Progenitor cell of endocrine pancreas (in vitro differentiated cells): ENCODE measurements around the gene GRIA2. TPM values are rescaled to one million over a fixed set of nuclear protein-coding genes. Genes with fewer than 3 reads are reported as not detected.

Experiments used
- DNase-seq: peaks from one replicate; pipeline ENCODE4 v3.0.0; 2021; ENCODE audit warnings: low spot score; ENCODE audit not compliant: unreplicated experiment
- H3K27ac Mint-ChIP-seq: 2 replicates; pipeline ENCODE4 v1.8.0; 2021; ENCODE audit warnings: mild to moderate bottlenecking, moderate library complexity, mixed read lengths
- H3K27me3 Mint-ChIP-seq: 2 replicates; pipeline ENCODE4 v1.8.0; 2021; ENCODE audit warnings: mixed read lengths
- H3K36me3 Mint-ChIP-seq: 2 replicates; pipeline ENCODE4 v1.8.0; 2022; ENCODE audit warnings: mixed read lengths; ENCODE audit not compliant: insufficient read depth
- H3K4me1 Mint-ChIP-seq: 2 replicates; pipeline ENCODE4 v1.8.0; 2021; ENCODE audit warnings: low read depth, mixed read lengths
- H3K4me3 Mint-ChIP-seq: 2 replicates; pipeline ENCODE4 v1.8.0; 2021; ENCODE audit warnings: low read depth, mild to moderate bottlenecking, moderate library complexity, mixed read lengths
- H3K9me3 Mint-ChIP-seq: 2 replicates; pipeline ENCODE4 v1.8.0; 2021; ENCODE audit warnings: low read depth, mixed read lengths
- total RNA-seq: library from RNA; stranded (reverse); gene quantifications from 2 replicates; pipeline ENCODE4 v1.2.1, GENCODE V29; 2021
- TF ChIP-seq, protein P1 (sequence below): fragments of 200-600 bp; sonication (generic); IDR thresholded peaks from one replicate; pipeline ENCODE4 v1.5.0; 2021; ENCODE audit warnings: antibody characterized with exemption, mild to moderate bottlenecking; ENCODE audit not compliant: unreplicated experiment

Gene GRIA2
- total RNA-seq, 1 donor from 2014 or later: 2.5 TPM

GRCh38 chr4:157357887-157358286 is 137.4 kb downstream of the GRIA2 start:
- H3K4me3 Mint-ChIP-seq: no peak overlapping the region
- H3K9me3 Mint-ChIP-seq: no peaks in the 10 kb centered on the region
- TF ChIP-seq, protein P1, sequence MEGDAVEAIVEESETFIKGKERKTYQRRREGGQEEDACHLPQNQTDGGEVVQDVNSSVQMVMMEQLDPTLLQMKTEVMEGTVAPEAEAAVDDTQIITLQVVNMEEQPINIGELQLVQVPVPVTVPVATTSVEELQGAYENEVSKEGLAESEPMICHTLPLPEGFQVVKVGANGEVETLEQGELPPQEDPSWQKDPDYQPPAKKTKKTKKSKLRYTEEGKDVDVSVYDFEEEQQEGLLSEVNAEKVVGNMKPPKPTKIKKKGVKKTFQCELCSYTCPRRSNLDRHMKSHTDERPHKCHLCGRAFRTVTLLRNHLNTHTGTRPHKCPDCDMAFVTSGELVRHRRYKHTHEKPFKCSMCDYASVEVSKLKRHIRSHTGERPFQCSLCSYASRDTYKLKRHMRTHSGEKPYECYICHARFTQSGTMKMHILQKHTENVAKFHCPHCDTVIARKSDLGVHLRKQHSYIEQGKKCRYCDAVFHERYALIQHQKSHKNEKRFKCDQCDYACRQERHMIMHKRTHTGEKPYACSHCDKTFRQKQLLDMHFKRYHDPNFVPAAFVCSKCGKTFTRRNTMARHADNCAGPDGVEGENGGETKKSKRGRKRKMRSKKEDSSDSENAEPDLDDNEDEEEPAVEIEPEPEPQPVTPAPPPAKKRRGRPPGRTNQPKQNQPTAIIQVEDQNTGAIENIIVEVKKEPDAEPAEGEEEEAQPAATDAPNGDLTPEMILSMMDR: no peak
- no peaks in the 10 kb centered on the region for H3K27me3 Mint-ChIP-seq
- DNase-seq: no peak
- peaks cover 1% of the 10 kb centered on the region for H3K4me1 Mint-ChIP-seq
- H3K36me3 Mint-ChIP-seq: no peaks in the 10 kb centered on the region
- no peak overlapping the region for H3K27ac Mint-ChIP-seq

DNA sequence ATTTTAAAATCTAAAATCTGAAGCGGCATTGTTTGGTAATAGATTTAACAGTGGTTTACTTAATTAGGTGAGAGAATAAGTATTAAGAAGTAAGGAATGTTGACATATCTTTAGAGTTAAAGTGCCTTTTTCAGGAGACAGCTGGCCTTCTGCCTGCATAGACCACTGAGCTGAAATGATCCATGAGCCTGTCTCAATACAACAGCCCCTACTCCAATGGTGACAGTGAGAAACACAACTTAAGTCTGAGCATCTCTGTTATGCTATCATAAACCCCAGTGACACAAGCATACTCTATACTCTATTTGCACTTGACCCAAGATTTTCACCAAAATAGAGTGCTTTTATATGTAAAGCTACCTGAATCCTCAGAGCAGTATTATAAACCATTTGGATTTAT is 137.9 kb downstream of the GRIA2 start:
- no peak overlapping the region for H3K4me3 Mint-ChIP-seq
- H3K9me3 Mint-ChIP-seq: no peaks in the 10 kb centered on the region
- no peaks in the 10 kb centered on the region for H3K36me3 Mint-ChIP-seq
- peaks cover 3% of the 10 kb centered on the region for H3K4me1 Mint-ChIP-seq
- no peaks in the 10 kb centered on the region for H3K27me3 Mint-ChIP-seq
- H3K27ac Mint-ChIP-seq: no peak overlapping the region
- DNase-seq: no peak
- TF ChIP-seq, protein P1: no peak

- H3K27me3 Mint-ChIP-seq: no peaks in the 10 kb centered on the region
- TF ChIP-seq, protein P1: no peak
- no peaks in the 10 kb centered on the region for H3K9me3 Mint-ChIP-seq
- no peak overlapping the region for H3K4me3 Mint-ChIP-seq
- H3K36me3 Mint-ChIP-seq: no peaks in the 10 kb centered on the region
- DNase-seq: no peak
- no peak overlapping the region for H3K27ac Mint-ChIP-seq
- H3K4me1 Mint-ChIP-seq: peaks cover 5% of the 10 kb centered on the region
Observed at GRCh38 chr4:157358851-157359250, 138.3 kb downstream of the GRIA2 start.

GRCh38 chr4:157363360-157363759 is 142.8 kb downstream of the GRIA2 start:
- H3K9me3 Mint-ChIP-seq: no peaks in the 10 kb centered on the region
- peaks cover 5% of the 10 kb centered on the region for H3K4me1 Mint-ChIP-seq
- no peak for DNase-seq
- TF ChIP-seq, protein P1: no peak
- no peaks in the 10 kb centered on the region for H3K36me3 Mint-ChIP-seq
- no peaks in the 10 kb centered on the region for H3K27me3 Mint-ChIP-seq
- no peak overlapping the region for H3K4me3 Mint-ChIP-seq
- H3K27ac Mint-ChIP-seq: no peak overlapping the region

GRCh38 chr4:157372154-157372553 is 151.6 kb downstream of the GRIA2 start:
- no peak overlapping the region for H3K4me3 Mint-ChIP-seq
- no peaks in the 10 kb centered on the region for H3K4me1 Mint-ChIP-seq
- H3K36me3 Mint-ChIP-seq: no peaks in the 10 kb centered on the region
- DNase-seq: no peak
- TF ChIP-seq, protein P1: no peak
- H3K27me3 Mint-ChIP-seq: no peaks in the 10 kb centered on the region
- no peaks in the 10 kb centered on the region for H3K9me3 Mint-ChIP-seq
- no peak overlapping the region for H3K27ac Mint-ChIP-seq
